ENCODE measurements around the gene GLIS1.

DNA sequence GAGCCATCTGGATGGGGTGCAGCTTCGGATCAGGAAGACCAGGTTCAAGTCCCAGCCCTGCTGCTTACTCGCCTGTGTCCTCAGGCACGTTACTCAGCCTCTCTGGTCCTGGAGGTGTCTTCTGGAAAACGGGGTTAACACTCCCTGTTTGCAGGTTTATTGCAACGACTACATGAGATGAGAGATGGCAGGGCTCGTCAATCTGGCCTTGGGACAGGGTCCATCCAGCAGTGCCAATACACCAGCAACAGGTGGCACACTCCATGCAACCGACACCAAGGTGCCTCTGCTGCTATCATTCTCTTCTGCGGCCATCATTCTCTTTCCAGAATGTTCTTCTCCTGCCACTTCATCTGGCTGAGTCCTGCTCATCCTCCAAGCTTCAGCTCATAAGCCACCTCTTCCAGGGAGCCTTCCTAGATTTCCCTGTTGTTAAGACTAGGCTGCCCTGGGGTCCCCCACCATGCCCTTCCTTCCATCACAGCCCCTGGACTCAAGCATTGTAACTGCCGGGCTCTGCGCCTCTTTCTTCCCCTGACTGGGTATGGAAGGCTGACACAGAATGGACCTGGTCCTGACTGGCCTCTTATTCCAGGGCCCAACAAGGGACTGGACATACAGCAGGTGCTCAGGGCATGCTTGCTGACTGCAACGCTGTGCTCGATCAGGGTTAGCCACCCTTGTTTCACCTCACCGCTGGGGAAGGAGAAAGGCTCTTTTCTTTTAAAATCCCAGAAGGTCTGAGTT lies 192.4 kb downstream of the GLIS1 start:
- TF ChIP-seq, protein P1, sequence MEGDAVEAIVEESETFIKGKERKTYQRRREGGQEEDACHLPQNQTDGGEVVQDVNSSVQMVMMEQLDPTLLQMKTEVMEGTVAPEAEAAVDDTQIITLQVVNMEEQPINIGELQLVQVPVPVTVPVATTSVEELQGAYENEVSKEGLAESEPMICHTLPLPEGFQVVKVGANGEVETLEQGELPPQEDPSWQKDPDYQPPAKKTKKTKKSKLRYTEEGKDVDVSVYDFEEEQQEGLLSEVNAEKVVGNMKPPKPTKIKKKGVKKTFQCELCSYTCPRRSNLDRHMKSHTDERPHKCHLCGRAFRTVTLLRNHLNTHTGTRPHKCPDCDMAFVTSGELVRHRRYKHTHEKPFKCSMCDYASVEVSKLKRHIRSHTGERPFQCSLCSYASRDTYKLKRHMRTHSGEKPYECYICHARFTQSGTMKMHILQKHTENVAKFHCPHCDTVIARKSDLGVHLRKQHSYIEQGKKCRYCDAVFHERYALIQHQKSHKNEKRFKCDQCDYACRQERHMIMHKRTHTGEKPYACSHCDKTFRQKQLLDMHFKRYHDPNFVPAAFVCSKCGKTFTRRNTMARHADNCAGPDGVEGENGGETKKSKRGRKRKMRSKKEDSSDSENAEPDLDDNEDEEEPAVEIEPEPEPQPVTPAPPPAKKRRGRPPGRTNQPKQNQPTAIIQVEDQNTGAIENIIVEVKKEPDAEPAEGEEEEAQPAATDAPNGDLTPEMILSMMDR (IDR thresholded peaks at IDR 0.05; ENCODE audit: borderline replicate concordance, extremely low read depth, low read length, poor library complexity, severe bottlenecking) = no peak
- TF ChIP-seq EZH2 (IDR thresholded peaks at IDR 0.05; ENCODE audit: borderline replicate concordance, low read depth, low read length, severe bottlenecking) = no peak

Data from DND-41 (cell line).